H9 (cell line): ENCODE measurements around the gene ASCC1. TPM values are rescaled to one million over a fixed set of nuclear protein-coding genes. Genes with fewer than 3 reads are reported as not detected.

Experiments
- DNase-seq: peaks from one replicate; pipeline ENCODE4 v3.0.0-alpha.2; 2017
- H2AFZ ChIP-seq: one replicate; pipeline ENCODE4 v1.6.1; 2013; ENCODE audit warnings: mild to moderate bottlenecking, low read length, control low read depth, moderate library complexity
- H2AK5ac ChIP-seq: 2 replicates; pipeline ENCODE4 v1.6.1; 2013; ENCODE audit warnings: low read length, control low read depth, mixed read lengths; ENCODE audit not compliant: insufficient read length
- H2BK120ac ChIP-seq: one replicate; pipeline ENCODE4 v1.6.1; 2013; ENCODE audit warnings: low read depth, mild to moderate bottlenecking, low read length, control low read depth, inconsistent platforms; ENCODE audit not compliant: poor library complexity, severe bottlenecking
- H2BK12ac ChIP-seq: 2 replicates; pipeline ENCODE4 v1.6.1; 2013; ENCODE audit warnings: low read length, control low read depth, mixed read lengths, low read depth; ENCODE audit not compliant: insufficient read length
- H2BK15ac ChIP-seq: 2 replicates; pipeline ENCODE4 v1.6.1; 2013; ENCODE audit warnings: low read depth, low read length, control low read depth
- H2BK20ac ChIP-seq: one replicate; pipeline ENCODE4 v1.6.1; 2013; ENCODE audit warnings: low read depth, mild to moderate bottlenecking, low read length, control low read depth, inconsistent platforms; ENCODE audit not compliant: poor library complexity, severe bottlenecking
- H2BK5ac ChIP-seq: 2 replicates; pipeline ENCODE4 v1.6.1; 2013; ENCODE audit warnings: low read length, control low read depth, mixed read lengths; ENCODE audit not compliant: insufficient read length
- H3K14ac ChIP-seq: 2 replicates; pipeline ENCODE4 v1.6.1; 2013; ENCODE audit warnings: low read length, control low read depth; ENCODE audit not compliant: insufficient read depth
- H3K18ac ChIP-seq: 2 replicates; pipeline ENCODE4 v1.6.1; 2013; ENCODE audit warnings: low read depth, mild to moderate bottlenecking, mixed read lengths, low read length, control low read depth; ENCODE audit not compliant: insufficient read length
- H3K23ac ChIP-seq: 2 replicates; pipeline ENCODE4 v1.6.1; 2013; ENCODE audit warnings: low read length, control low read depth, mixed read lengths, low read depth; ENCODE audit not compliant: insufficient read length
- H3K23me2 ChIP-seq: 2 replicates; pipeline ENCODE4 v1.6.1; 2013; ENCODE audit warnings: low read depth, mild to moderate bottlenecking, mixed read lengths, low read length, control low read depth; ENCODE audit not compliant: insufficient read length, poor library complexity, severe bottlenecking
- H3K27ac ChIP-seq: 2 replicates; pipeline ENCODE4 v1.5.1; 2013; ENCODE audit warnings: low read length, control low read depth, mixed read lengths, low read depth; ENCODE audit not compliant: insufficient read length
- H3K27me3 ChIP-seq: 2 replicates; pipeline ENCODE4 v1.6.1; 2013; ENCODE audit warnings: low read length, control low read depth, inconsistent platforms; ENCODE audit not compliant: insufficient read depth
- H3K4ac ChIP-seq: 2 replicates; pipeline ENCODE4 v1.6.1; 2013; ENCODE audit warnings: low read depth, mild to moderate bottlenecking, control low read depth, inconsistent platforms, low read length, moderate library complexity
- H3K4me1 ChIP-seq: 2 replicates; pipeline ENCODE4 v1.6.1; 2013; ENCODE audit warnings: low read length, control low read depth, inconsistent platforms; ENCODE audit not compliant: insufficient read depth
- H3K4me2 ChIP-seq: 2 replicates; pipeline ENCODE4 v1.6.1; 2013; ENCODE audit warnings: low read length, control low read depth, mixed read lengths; ENCODE audit not compliant: insufficient read length, insufficient read depth
- H3K56ac ChIP-seq: 2 replicates; pipeline ENCODE4 v1.6.1; 2013; ENCODE audit warnings: low read depth, mild to moderate bottlenecking, mixed read lengths, low read length, control low read depth; ENCODE audit not compliant: insufficient read length
- H3K79me1 ChIP-seq: 2 replicates; pipeline ENCODE4 v1.6.1; 2013; ENCODE audit warnings: low read depth, mild to moderate bottlenecking, moderate library complexity, low read length, control low read depth, inconsistent platforms; ENCODE audit not compliant: insufficient read depth, poor library complexity, severe bottlenecking
- H3K79me2 ChIP-seq: 2 replicates; pipeline ENCODE4 v1.6.1; 2013; ENCODE audit warnings: low read length, control low read depth, inconsistent platforms; ENCODE audit not compliant: insufficient read depth
- H3K9ac ChIP-seq: 2 replicates; pipeline ENCODE4 v1.6.1; 2013; ENCODE audit warnings: low read length, control low read depth, mixed read lengths; ENCODE audit not compliant: insufficient read length; ENCODE audit errors: extremely low read depth
- H3K9me3 ChIP-seq: one replicate; pipeline ENCODE4 v1.6.1; 2013; ENCODE audit warnings: low read depth, low read length, inconsistent platforms; ENCODE audit not compliant: control insufficient read depth
- H3T11ph ChIP-seq: one replicate; pipeline ENCODE4 v1.6.1; 2013; ENCODE audit warnings: mild to moderate bottlenecking, low read length, control low read depth, inconsistent platforms
- H4K20me1 ChIP-seq: one replicate; pipeline ENCODE4 v1.6.1; 2013; ENCODE audit not compliant: control insufficient read depth, insufficient read length, insufficient read depth
- H4K5ac ChIP-seq: 2 replicates; pipeline ENCODE4 v1.6.1; 2013; ENCODE audit warnings: low read depth, mild to moderate bottlenecking, mixed read lengths, low read length, control low read depth; ENCODE audit not compliant: insufficient read length
- H4K8ac ChIP-seq: replicated peaks from 2 replicates; pipeline ENCODE4 v1.6.1; 2013; ENCODE audit warnings: low read length, control low read depth, mixed read lengths, low read depth; ENCODE audit not compliant: insufficient read length
- H4K91ac ChIP-seq: 2 replicates; pipeline ENCODE4 v1.6.1; 2013; ENCODE audit warnings: low read depth, mild to moderate bottlenecking, moderate library complexity, mixed read lengths, low read length, control low read depth; ENCODE audit not compliant: insufficient read length
- H3K27ac Mint-ChIP-seq, 3 experiments: 2 replicates in 2 of 3; 3 replicates in 1 of 3; pipeline ENCODE4 v1.8.0; 2020 to 2021; ENCODE audit warnings: mixed read lengths in 3 of 3, mild to moderate bottlenecking in 1 of 3, moderate library complexity in 1 of 3
- H3K27me3 Mint-ChIP-seq: 2 replicates; pipeline ENCODE4 v1.8.0; 2021; ENCODE audit warnings: low read depth, mild to moderate bottlenecking, moderate library complexity, mixed read lengths
- H3K36me3 Mint-ChIP-seq, 3 experiments: 2 replicates in 2 of 3; 3 replicates in 1 of 3; pipeline ENCODE4 v1.8.0; 2020 to 2021; ENCODE audit warnings: low read depth in 3 of 3, mixed read lengths in 3 of 3; ENCODE audit not compliant: insufficient read depth in 1 of 3
- H3K4me1 Mint-ChIP-seq, 2 experiments: 2 replicates each; pipeline ENCODE4 v1.8.0; 2020; ENCODE audit warnings: mixed read lengths in 2 of 2
- H3K4me3 Mint-ChIP-seq, 2 experiments: 2 replicates in 1 of 2; 3 replicates in 1 of 2; pipeline ENCODE4 v1.8.0; 2020 to 2021; ENCODE audit warnings: mild to moderate bottlenecking in 2 of 2, mixed read lengths in 2 of 2, moderate library complexity in 1 of 2
- H3K9me3 Mint-ChIP-seq, 2 experiments: 2 replicates in 1 of 2; 3 replicates in 1 of 2; pipeline ENCODE4 v1.8.0; 2020; ENCODE audit warnings: mild to moderate bottlenecking in 2 of 2, mixed read lengths in 2 of 2, moderate library complexity in 1 of 2
- WGBS: extraction: QIAGEN DNeasy Blood & Tissue Kit; methylation state at CpG from one replicate; pipeline ENCODE4 v1.1.7; 2013; ENCODE audit warnings: missing lambda C conversion rate, low lambda C conversion rate, mixed read lengths; ENCODE audit not compliant: insufficient read length; ENCODE audit errors: extremely low coverage; 5-methylcytosine and 5-hydroxymethylcytosine counted together
- total RNA-seq: library from RNA; stranded (reverse); gene quantifications from 2 replicates; pipeline ENCODE4 v1.2.1, GENCODE V29; 2021
- TF ChIP-seq, protein P1 (sequence below): fragments of 200-600 bp; sonication (generic); conservative IDR thresholded peaks from 3 replicates; pipeline ENCODE4 v1.8.0; 2021; ENCODE audit warnings: antibody characterized with exemption, mild to moderate bottlenecking

Gene ASCC1
- total RNA-seq, 1 experiment from 2014 or later: 41.2 TPM

DNA sequence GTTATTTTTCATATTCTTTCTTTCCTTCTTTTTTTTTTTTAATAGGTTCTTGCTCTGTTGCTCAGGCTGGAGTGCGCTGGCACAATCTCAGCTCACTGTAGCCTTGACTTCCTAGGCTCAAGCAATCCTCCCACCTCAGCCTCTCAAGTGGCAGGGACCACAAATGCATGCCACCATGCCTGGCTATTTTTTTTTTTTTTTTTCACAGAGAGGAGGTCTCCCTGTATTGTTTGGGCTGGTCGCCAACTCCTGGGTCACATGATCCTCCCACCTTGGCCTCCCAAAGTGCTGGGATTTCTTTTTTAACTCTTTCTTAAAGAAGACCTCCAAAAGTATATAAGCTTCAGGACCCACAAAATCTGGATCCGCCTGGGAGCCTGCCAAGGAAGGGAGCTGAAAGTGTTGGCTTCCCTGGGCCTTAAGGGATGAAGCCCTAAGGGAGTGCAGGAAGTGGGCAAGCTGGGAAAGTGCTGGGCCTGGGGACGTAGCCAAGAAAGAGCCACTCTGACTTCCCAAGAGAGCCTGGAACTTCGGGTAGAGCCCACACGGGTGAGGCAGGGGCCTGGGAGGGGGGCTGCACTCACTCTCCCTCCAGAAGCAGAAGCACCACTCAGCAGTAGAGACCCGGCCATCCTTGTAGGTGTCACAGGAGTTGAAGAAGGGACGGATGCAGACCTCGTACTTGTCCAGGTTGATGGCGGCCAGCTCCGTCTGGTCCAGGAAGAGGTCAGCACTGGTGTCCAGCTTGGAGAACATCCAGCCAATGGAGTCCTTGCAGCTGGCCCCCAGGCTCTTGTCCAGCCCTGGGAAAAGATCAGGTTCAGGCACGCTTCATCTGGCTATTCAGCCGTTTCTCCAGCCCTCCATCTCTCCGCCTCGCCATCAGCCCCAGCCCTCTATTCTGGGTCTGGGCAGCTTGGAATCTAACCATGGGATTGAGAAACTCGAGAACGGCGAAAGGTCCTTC lies 149.5 kb downstream of the ASCC1 start:
- no peak overlapping the region for H2BK12ac ChIP-seq
- no peak overlapping the region for H3K9ac ChIP-seq
- no peak overlapping the region for H2BK20ac ChIP-seq
- no peak overlapping the region for H2BK120ac ChIP-seq
- Mint-ChIP-seq H3K4me3 (no peak overlapping the region), H3K36me3 (no peaks in the 10 kb centered on the region), H3K4me1 (peaks cover 6 to 13% of the 10 kb centered on the region in 2 experiments; a peak in 2 of 4 replicates), H3K27ac (peak overlapping the region in 1 of 3 experiments; percentile 57; a peak in 1 of 7 replicates), H3K27me3 (no peaks in the 10 kb centered on the region), H3K9me3 (no peaks in the 10 kb centered on the region)
- H3K23ac ChIP-seq: no peak overlapping the region
- H3K23me2 ChIP-seq: no peaks in the 10 kb centered on the region
- H3K4me1 ChIP-seq: no peaks in the 10 kb centered on the region
- TF ChIP-seq, protein P1, sequence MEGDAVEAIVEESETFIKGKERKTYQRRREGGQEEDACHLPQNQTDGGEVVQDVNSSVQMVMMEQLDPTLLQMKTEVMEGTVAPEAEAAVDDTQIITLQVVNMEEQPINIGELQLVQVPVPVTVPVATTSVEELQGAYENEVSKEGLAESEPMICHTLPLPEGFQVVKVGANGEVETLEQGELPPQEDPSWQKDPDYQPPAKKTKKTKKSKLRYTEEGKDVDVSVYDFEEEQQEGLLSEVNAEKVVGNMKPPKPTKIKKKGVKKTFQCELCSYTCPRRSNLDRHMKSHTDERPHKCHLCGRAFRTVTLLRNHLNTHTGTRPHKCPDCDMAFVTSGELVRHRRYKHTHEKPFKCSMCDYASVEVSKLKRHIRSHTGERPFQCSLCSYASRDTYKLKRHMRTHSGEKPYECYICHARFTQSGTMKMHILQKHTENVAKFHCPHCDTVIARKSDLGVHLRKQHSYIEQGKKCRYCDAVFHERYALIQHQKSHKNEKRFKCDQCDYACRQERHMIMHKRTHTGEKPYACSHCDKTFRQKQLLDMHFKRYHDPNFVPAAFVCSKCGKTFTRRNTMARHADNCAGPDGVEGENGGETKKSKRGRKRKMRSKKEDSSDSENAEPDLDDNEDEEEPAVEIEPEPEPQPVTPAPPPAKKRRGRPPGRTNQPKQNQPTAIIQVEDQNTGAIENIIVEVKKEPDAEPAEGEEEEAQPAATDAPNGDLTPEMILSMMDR: no peak
- no peaks in the 10 kb centered on the region for H4K20me1 ChIP-seq
- H3K27me3 ChIP-seq: no peaks in the 10 kb centered on the region
- no peak overlapping the region for H2AFZ ChIP-seq
- no peak overlapping the region for H3K56ac ChIP-seq
- no peak overlapping the region for H3K14ac ChIP-seq
- no peak overlapping the region for H4K8ac ChIP-seq
- no peak for DNase-seq
- H2AK5ac ChIP-seq: no peak overlapping the region
- no peak overlapping the region for H4K91ac ChIP-seq
- H3T11ph ChIP-seq: no peak overlapping the region
- H3K18ac ChIP-seq: no peak overlapping the region
- no peaks in the 10 kb centered on the region for H3K79me1 ChIP-seq
- H2BK5ac ChIP-seq: no peak overlapping the region
- no peaks in the 10 kb centered on the region for H3K9me3 ChIP-seq
- no peaks in the 10 kb centered on the region for H3K79me2 ChIP-seq
- H3K4ac ChIP-seq: no peak overlapping the region
- no peak overlapping the region for H3K4me2 ChIP-seq
- no peak overlapping the region for H2BK15ac ChIP-seq
- no peak overlapping the region for H3K27ac ChIP-seq
- WGBS: no CpG with 5 or more reads among the region's 18 CpGs
- H4K5ac ChIP-seq: no peak overlapping the region
